ENCODE data around the gene PPM1L.

PPM1L gene

DNA sequence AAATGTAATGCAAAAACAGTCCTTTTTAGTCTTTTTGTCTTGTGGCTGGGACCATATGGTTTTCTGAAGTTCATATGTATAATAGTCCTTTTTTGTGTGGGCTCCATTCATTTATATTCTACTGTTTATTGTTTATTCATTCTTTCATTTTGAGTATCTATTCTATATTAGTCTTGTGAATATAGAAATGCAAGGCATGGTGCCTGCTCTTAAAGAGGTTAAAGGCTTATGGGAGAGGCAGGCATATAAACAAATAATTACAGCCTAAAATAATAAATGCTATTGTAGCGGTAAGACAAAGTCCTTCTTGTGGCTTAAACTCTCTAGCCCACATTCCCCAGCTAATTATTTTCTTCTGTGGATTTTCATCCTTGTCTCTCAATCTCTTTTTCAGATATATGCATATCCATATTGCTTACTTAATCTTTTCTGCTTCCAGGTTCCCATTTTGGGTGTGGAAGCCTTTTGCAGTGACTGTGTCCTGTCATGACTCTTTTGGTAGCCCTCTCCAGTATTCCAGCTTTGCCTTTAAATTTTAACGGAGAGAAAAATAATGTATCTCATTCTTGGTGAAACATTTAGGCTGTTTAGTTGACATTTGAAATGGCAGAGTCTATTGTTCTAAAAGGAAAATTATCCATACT is 101.6 kb downstream of the PPM1L start:
- DNase-seq, result no peak

DNA sequence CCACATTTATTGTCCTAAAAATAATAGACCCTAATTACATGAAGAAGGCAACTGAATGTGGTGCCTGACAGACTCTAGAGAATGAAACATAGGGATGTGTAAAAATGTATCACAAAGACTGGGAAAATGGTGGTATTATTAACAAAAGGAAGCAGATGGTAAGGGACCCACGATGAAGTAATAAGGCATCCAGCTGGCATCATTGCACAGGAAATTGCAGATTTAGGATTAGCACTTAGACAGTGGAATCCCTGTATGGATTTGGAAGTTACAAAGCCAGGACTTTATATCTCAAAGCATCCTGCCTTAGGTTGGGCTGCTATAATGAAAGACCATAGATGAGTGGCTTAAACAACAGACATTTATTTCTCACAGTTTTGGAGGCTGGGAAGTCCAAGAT is 104.3 kb downstream of the PPM1L start:
- DNase-seq, result no peak

- no peak for DNase-seq
These were observed 113.8 kb downstream of the PPM1L start for GRCh38 chr3:160869825-160870224.

DNA sequence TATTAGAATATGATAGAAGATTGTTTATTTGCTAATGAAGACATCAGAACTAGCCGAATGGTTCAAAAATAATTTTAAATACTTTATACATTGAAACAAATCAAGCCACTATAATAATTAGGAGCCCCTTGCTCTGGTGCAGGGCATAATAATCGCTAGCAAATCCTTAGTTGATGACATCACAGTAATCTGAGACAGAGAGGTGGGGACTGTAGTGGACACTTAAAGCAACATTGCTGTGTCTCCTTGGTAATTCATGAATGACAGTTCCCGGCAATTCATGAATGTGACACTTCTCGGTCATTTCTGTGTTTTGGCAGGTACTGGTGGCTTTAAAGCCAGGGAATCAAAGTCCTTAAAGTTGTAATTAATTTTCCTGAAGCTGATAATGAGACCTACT is 114.3 kb downstream of the PPM1L start:
- no peak for DNase-seq

DNA sequence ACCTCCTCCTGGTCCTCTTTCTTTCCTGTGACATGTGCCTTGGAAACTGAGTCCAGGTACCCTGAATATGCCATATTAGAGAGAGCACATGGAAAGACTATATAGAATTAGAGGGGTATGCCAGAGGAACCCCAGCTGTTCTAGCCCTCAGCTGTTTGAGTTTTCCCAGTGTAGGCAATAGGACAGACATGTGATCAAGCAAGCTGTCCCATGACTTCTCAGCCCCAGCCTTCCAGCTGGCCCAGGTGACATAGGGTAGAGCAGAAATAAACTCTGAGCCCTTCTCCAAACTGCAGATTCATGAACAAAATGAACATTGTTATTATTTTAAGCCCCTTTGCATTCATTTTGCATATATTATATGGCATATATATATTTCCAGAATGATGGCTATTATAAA is 118.7 kb downstream of the PPM1L start:
- DNase-seq, result no peak

DNA sequence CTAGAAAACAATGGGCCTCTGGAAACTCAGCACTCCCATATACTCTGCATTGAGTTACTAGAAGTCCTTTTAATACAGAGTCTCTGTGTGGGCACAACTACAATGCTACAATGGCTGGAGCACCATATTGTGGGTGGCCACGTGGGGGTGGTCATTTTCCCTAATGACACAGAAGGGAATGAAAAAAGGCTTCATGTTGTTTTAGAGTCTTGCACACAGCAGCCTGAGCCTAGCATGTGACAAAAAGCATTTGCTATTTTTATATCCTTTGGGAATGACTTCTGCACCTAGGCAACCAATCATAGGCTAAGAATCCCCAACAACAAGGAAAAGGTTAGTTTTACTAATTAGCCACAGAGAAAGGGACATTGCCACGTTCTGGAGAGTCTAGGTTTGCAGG is 120.6 kb downstream of the PPM1L start:
- no peak for DNase-seq

DNA sequence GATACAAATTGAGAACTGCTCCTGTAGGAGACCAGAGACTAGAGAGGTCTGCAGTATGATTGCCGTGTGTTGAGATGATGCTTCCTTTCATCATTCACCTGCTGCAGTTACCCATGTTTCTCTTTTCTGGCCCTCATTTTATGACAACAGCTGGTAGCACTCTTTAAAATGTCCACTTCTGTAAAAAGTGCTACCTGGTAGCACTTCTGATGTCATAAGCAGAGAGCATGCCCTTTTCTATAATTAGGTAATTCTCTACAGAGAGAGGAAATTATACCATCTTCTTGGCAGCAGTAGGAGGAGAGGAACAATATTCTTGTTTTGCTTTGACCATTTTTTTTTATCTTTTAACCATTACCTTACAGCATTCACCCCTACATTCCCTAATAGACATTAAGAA is 123.8 kb downstream of the PPM1L start:
- DNase-seq, result no peak

GRCh38 chr3:160883373-160883772 is 127.3 kb downstream of the PPM1L start:
- DNase-seq, result no peak

GRCh38 chr3:160885791-160886286 is 129.8 kb downstream of the PPM1L start:
- DNase-seq, result no peak

DNA sequence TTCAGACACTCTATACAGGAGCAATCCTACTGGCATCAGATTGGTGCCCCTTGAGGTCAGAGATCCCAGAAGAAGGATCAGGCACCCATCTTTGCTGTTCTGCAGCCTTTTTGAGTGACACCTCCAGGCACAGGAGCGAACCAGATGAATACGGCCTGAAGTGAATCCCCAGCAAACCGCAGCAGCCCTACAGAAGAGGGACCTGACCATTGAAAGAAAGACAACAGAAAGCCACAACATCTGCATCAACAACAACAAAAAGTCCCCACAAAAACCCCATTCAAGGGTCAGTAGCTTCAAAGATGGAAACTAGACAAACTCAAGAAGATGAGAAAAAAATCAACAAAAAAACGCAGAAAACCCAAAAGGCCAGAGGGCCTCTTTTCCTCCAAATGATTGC is 130.4 kb downstream of the PPM1L start:
- no peak for DNase-seq

DNA sequence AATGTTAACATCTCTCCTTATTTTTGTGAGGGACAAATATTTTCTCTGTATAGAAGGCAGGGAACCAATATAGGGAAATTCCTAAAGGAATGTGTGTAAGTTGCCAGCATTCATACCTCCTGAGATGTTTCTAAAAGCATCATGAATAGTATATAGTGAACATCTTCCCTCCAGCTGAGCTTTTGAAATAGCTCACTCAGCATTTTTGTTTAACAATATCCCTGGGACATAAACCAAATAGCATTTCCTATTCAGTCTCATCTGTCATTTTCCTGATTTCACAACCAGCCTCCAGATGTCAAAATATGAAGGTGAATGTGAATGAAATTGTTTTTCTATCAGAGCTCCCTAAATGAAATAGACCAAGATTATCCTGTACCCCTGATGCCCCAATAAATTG is 137.2 kb downstream of the PPM1L start:
- DNase-seq, result no peak

GRCh38 chr3:160904691-160905090 is 148.7 kb downstream of the PPM1L start:
- DNase-seq, result no peak

DNA sequence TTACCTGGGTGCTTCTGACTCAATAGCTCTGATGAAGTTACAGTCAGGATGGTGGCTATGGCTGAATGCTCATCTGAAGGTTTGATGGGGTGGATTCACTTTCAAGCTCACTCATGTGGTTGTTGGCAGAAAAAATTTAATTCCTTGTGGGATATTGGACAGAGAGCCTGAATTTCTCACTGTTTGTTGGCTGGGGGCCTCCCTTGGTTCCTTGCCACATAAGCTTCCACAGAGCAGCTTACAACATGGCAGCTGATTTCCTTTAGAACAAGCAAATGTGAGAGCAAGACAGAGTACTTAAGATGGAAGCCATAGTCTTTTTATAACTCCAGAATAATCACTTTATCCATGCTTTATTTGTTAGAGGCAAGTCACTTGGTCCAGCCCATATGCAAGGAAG is 150.6 kb downstream of the PPM1L start:
- no peak for DNase-seq

DNA sequence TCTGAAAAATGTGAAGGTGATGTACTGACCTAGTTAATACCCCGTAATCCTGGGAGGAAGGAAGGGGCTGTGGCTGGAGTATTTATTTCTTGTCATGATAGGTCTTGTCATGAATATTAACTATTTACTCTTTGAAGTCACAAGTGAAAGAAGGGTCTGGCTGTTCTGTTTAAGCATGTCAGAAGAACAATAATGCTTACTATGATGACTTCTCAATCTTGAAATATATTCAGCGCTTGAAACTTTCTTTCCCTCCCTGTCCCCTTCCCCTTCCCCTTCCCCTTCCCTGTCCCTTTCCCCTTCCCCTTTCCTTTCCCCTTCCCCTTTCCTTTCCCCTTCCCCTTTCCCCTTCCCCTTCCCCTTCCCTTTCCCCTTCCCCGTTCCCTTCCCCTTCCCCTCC is 153.9 kb downstream of the PPM1L start:
- no peak for DNase-seq

DNA sequence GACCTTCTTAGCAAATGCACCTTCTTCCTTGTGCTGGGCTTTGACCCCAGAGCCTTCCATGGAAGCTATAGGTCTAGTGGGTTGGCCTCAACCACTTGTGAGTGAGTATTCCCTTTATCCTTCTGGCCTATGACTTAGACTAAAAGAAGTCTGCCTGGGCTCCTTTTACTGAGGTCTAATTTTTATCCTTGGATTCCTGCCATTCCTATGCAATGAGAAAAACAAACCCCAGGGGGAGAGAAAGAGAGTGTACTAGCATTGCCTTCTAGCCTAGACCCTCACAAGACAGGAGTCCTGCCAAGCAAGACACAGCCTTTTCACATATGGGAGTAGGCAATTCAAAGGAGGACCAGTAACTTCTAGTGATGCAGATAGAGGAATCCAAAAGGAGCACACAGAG is 155.4 kb downstream of the PPM1L start:
- DNase-seq, result no peak

GRCh38 chr3:160916472-160916871 is 160.4 kb downstream of the PPM1L start:
- no peak for DNase-seq

DNA sequence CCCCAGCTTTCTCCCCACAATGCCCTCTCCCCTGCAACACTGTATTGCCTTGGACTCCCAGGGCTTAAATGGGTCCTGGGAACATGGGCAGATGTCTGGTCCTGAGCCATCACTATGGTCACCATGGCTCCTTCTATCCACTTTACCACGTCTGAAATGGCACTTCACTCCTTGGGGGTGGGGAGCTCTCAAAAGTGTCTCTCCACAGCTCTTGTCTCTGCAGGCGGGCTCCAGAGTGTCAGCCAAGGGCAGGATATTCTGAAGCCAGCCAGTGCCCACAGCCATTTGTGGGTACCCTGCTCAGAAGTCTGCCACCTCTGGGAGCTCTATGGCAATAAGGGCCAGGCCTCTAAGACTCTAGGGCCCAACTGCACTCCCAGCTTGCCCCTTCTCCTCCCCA is 163.9 kb downstream of the PPM1L start:
- DNase-seq, result no peak

GRCh38 chr3:160921020-160921635 is 165.1 kb downstream of the PPM1L start:
- no peak for DNase-seq

DNA sequence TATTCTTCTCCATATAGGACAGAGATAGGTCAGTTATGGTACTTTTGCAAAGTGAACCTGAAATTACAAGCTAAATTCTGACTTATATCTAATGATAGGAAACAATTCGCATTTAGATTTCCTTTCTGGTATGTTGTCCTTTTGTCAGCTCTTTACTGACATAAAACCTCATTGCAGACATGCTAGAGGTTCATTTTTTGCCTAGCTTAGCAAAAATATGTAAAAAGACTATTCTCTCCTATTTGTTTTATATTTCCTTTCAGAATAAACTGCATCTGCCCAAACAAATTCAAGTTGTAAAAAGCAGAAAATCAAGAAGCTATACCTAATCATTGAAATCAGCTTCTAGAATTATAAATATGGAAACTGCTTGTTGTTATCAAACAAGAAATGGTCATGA is 168.7 kb downstream of the PPM1L start:
- DNase-seq, result no peak

- no peak for DNase-seq
These were observed 171.6 kb downstream of the PPM1L start for GRCh38 chr3:160927620-160928019.

DNA sequence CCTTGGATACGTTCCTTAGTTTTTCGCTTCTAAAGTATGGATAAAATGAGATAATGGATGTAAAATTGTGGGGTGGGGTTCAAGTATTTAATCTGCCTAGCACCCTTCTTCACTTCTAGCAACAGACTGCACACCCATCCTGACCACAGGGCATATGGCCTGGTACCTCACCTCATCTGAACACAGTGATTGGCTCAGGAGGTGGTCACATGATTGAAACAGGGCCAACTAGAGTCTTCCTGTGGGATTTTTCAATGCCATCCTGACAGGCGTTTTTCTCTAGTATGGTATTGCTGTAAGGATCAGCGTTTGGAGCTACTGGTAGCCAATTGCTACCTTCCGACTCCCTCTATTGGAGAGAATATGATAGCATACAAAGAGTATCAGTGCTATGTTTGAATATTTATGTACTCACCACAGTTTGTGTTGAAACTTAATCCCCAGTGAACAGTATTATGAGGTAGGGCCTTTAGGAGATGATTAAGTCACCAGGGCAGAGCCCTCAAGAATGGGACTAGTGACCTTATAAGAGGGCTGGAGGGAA is 172.2 kb downstream of the PPM1L start:
- DNase-seq, result no peak

GRCh38 chr3:160929595-160929994 is 173.6 kb downstream of the PPM1L start:
- DNase-seq, result no peak

DNA sequence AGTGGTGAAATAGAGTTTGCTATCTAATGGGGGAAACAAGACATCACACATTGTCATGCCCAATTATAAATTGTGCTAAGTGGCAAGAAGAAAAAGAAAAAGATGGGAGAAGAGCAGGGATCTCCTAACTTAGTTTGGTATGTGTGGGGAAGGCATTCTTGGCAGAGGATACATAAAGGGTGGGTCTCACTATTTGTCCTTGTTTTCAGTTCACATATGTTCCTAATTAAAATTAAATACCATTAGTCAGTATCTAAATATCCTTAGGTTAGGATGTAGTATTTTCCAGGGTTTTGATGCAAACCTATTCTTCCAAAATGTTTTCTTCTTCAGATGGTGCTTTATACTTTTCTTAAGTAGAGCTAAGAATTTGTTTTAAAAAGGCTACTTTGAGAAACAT is 175.4 kb downstream of the PPM1L start:
- no peak for DNase-seq

GRCh38 chr3:160935413-160936095 is 179.5 kb downstream of the PPM1L start:
- no peak for DNase-seq

All from activated effector memory CD4-positive, alpha-beta T cell treated with anti-CD3 and anti-CD28 coated beads, Interleukin-2, amount 50 U/mL, for 16 hours (primary cell).